Fibroblast of skin of left quadriceps (primary cell): Measurements from ENCODE around the gene CDC14A.
A peak's percentile ranks its signal among the peaks of the same experiment; 100 is the strongest.
"Not testable (repeated sequence)": the region's sequence is repeated elsewhere in the genome, so short reads cannot be mapped to it uniquely, and the experiment has no call there.

ENCODE experiments used
- DNase-seq, 2 experiments: peaks; one replicate each; pipeline ENCODE4 v3.0.0-alpha.2; 2013; ENCODE audit warnings: low read depth in 2 of 2

The CDC14A gene

GRCh38 chr1:100332331-100332730 lies 20.0 kb upstream of the CDC14A start:
- DNase-seq = no peak

DNA sequence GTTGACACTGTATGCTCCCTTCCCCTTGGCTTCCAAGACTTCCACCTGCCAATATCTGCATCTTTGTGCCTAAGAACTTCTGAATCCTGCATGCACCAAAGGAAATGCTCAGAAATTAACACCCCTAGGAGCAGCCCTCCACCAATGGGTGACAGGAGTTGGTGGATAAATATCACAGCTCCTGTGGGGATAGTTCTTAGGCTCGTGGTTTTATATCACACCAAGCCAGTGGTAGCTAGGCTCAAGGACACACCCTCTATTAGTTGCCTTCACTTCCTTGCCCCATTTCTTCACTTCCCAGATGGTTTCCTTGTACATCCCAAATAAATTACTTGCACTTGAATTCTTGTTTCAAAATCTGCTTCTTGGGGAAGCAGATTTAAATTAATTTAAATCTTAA lies 16.9 kb upstream of the CDC14A start:
- no peak for DNase-seq

GRCh38 chr1:100337878-100338277 lies 14.4 kb upstream of the CDC14A start:
- not testable (repeated sequence) for DNase-seq

DNA sequence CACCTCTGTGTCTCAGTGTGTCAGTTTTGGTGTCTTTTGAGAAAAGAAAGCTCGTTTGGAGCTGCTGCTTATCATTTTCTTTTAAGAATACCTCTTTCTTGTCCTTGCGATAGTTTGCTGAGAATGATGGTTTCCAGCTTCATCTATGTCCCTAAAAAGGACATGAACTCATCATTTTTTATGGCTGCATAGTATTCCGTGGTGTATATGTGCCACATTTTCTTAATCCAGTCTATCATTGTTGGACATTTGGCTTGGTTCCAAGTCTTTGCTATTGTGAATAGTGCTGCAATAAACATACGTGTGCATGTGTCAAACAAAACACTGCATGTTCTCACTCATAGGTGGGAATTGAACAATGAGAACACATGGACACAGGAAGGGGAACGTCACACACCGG lies 12.6 kb upstream of the CDC14A start:
- DNase-seq = not testable (repeated sequence)

GRCh38 chr1:100340494-100340893 lies 11.8 kb upstream of the CDC14A start:
- no peak for DNase-seq

DNA sequence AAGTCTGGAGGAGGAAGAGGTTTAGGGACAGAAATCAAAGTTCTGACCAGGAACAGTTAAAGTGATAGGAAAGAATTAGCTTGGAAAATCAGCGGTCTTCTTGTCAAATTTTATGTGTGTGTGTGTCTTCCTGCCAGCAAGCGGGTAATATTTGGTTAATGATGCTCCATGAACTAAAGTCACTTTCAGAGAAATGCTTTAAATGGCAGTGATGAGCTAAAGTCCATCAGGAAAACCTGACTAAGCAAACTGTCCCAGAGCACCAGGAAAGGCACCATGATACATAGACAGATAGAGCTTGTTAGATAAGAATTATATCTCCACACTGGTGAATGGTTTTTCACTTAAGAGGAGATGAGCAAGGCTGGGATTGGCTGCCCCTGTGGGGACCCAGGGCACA lies 10.0 kb upstream of the CDC14A start:
- DNase-seq = no peak

GRCh38 chr1:100343897-100344296 lies 8.4 kb upstream of the CDC14A start:
- DNase-seq = no peak

GRCh38 chr1:100344774-100345173 lies 7.5 kb upstream of the CDC14A start:
- no peak for DNase-seq

GRCh38 chr1:100346387-100346786 lies 5.9 kb upstream of the CDC14A start:
- no peak for DNase-seq

DNA sequence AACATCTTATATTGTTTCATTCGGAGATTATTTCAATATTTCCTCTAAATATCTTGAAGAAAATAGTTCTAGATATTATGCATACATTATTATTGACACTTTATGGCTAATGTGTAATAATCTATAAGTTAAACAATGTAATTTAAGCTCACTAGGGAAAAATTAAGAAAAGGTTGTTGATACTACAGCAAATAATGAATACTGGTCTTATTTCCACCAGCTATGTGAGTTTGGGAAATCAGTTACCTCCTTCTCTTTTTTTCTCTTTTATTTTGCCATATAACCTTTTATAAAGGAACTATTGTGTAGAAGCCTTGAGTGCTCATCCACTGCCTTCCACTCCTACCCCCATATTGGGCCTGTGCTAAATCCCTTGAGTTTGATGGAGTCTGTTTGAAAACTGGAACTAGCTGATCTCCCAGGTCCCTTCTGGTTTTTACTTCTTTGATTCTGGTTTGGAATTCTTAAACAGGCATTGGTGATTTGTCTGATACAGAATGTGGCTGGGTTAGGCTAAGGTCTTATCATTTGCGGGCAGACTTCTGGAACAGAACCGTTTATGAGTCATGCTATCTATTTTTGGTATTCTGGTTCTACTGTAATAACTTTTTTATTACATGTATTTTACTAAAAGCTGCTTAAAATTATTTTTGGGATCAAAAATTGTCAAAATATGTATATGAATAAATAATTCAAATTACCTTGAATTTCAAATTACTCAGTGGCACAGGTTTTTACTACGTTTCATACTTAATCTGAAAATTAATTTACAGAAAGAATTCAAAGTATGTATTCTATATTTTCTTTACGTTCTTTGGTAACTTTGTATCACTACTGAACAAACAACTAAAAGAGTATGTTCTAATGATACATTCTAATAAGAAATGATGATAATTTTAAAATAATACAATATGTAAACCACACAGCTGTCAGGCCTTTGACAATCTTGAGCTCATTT lies 5.0 kb upstream of the CDC14A start:
- DNase-seq = no peak

GRCh38 chr1:100348549-100349144 lies 3.7 kb upstream of the CDC14A start:
- DNase-seq = no peak

GRCh38 chr1:100349246-100349645 lies 3.1 kb upstream of the CDC14A start:
- no peak for DNase-seq

- no peak for DNase-seq
These were observed 1.6 kb upstream of the CDC14A start for GRCh38 chr1:100350787-100351094.

GRCh38 chr1:100351095-100351887 lies 1.0 kb upstream of the CDC14A start:
- peak; percentile 73 to 77 for DNase-seq

- DNase-seq = no peak
These were observed 930 bp downstream of the CDC14A start for GRCh38 chr1:100353071-100353801.

GRCh38 chr1:100353988-100354387 lies 1.7 kb downstream of the CDC14A start:
- DNase-seq = peak in 1 of 2 experiments; percentile 6

DNA sequence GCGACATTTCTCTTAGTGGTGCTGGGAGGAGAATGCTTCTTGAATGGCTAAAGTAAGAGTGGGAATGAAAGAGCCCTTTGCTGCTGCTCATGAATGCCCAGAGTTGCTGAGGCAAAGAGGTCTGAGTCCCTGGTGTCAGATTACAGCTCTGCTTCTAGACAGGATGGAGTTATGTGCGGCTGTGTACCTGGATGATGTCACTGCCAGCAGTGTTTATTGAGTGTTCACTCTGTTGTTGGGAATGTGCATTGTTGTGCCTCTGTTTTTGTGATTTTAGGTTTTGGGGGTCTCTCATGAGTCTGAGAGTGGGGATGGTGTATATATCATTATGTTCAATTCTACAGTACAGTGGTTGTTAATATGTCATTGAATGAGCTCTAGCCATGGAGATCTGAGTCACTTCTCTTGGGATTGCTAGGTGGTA lies 2.7 kb downstream of the CDC14A start:
- no peak for DNase-seq

DNA sequence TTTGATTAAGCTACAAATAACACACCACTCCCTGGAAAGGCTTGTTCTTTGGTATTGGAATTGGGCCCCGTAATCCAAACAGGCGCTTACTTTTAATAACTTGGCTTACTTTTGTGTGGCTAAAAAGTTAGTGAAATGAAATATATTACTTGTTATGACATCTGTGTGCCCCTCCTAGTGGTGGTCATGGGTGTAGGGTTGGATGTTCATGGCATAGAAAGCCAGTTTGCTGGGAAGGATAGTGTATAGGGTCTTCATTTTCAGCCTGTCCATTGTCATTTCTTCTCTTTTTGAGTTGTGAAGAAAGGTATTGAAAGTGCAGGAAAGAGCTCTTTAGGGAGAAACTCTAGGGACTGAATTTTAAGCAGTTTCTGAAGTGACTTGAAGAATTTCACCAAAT lies 5.9 kb downstream of the CDC14A start:
- DNase-seq = no peak

DNA sequence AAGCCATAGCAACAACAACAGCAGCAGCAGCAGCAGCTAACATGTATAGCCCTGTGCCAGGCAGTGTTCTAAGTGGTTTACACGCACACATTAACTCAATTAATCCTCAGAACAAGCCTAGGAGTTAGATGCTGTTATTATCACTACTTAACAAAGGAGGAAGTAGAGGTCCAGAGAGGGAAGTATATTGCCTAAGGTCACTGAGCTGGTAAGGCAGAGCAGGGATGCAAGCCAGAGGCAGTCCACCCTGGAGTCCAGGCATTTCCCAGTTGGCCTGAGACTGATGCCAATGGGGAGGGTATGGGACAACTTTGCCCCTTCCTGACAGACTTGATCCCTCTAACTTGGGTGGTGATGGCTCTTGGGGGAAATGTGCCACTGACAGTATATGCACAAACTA lies 6.8 kb downstream of the CDC14A start:
- no peak for DNase-seq

DNA sequence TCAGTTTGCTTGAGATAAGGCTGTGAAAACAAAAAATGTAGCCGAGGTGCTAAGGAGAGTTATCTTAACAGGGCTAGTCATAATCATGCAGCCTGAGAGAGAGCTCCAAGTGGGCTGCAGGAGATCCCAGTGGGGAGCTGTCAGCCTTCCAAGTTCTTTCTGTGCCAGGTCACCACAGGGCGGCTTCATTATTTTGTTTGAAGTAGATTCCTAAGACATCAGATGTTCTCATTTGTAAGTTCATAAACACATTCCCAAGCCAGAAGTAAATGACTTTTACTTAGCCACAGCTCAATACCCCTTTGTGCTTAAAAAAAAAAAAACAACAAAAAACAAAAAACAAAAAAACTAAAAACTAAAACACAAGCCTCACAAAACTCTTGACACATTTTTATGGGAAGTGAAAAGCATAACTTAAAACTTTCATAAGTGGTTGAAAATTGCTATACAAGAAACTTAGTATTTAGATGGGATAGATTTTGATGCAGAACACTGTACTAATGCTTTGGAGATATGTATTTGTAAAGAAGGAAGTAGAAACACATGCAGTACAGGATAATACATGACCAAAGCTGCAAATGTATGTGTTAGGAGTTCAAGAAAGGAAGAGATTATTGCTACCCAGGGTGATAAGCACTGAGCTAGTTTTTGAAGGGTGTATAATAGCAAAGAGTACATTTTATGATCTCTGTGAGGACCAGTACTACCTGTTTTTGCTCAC lies 8.6 kb downstream of the CDC14A start:
- DNase-seq = peak in 1 of 2 experiments; percentile 20

GRCh38 chr1:100361511-100362089 lies 9.3 kb downstream of the CDC14A start:
- no peak for DNase-seq
